OCI-LY1 (cell line): ENCODE results near the gene SON.
"Not testable (repeated sequence)": the region's sequence is repeated elsewhere in the genome, so short reads cannot be mapped to it uniquely, and the experiment has no call there.

ENCODE experiments used
- H2AFZ ChIP-seq: fragments of 200-600 bp; sonication (generic), shearing (Covaris generic); 2 replicates; pipeline ENCODE4 v1.6.0; 2014; ENCODE audit warnings: antibody characterized with exemption, mild to moderate bottlenecking, low read length
- H3F3A ChIP-seq: fragments of 200-600 bp; sonication (generic), shearing (Covaris generic); 2 replicates; pipeline ENCODE4 v1.6.0; 2014; ENCODE audit warnings: mild to moderate bottlenecking, antibody characterized with exemption, low read length, moderate library complexity; ENCODE audit not compliant: insufficient read depth
- H3K27ac ChIP-seq: fragments of 200-600 bp; sonication (generic); 2 replicates; pipeline ENCODE4 v1.5.1; 2014; ENCODE audit warnings: low read length, mixed run types, mild to moderate bottlenecking, low read depth; ENCODE audit not compliant: poor library complexity, severe bottlenecking
- H3K27me3 ChIP-seq: fragments of 200-600 bp; sonication (generic); 2 replicates; pipeline ENCODE4 v1.6.0; 2014; ENCODE audit warnings: antibody characterized with exemption, mild to moderate bottlenecking, low read length, moderate library complexity; ENCODE audit not compliant: insufficient read depth
- H3K36me3 ChIP-seq: fragments of 200-600 bp; sonication (generic); 2 replicates; pipeline ENCODE4 v1.6.1; 2014; ENCODE audit warnings: mild to moderate bottlenecking, antibody characterized with exemption, low read length, moderate library complexity, mixed read lengths; ENCODE audit not compliant: insufficient read depth
- H3K4me1 ChIP-seq: fragments of 200-600 bp; sonication (generic); 2 replicates; pipeline ENCODE4 v1.5.1; 2014; ENCODE audit warnings: mild to moderate bottlenecking, low read length, moderate library complexity; ENCODE audit not compliant: insufficient read depth, severe bottlenecking
- H3K4me2 ChIP-seq: fragments of 200-600 bp; sonication (generic), shearing (Covaris generic); 2 replicates; pipeline ENCODE4 v1.6.1; 2014; ENCODE audit warnings: low read length
- H3K4me3 ChIP-seq: fragments of 200-600 bp; sonication (generic); 2 replicates; pipeline ENCODE4 v1.5.1; 2014; ENCODE audit warnings: low read length, low read depth, mild to moderate bottlenecking, mixed read lengths; ENCODE audit not compliant: poor library complexity, severe bottlenecking
- H3K79me2 ChIP-seq: fragments of 200-600 bp; shearing (Covaris generic); 2 replicates; pipeline ENCODE4 v1.6.1; 2016; ENCODE audit warnings: mixed run types, low read length, mixed read lengths; ENCODE audit not compliant: insufficient read depth
- H3K9ac ChIP-seq: fragments of 200-600 bp; sonication (generic), shearing (Covaris generic); 2 replicates; pipeline ENCODE4 v1.6.1; 2014; ENCODE audit warnings: mild to moderate bottlenecking, low read length, mixed read lengths
- H3K9me2 ChIP-seq: fragments of 200-600 bp; sonication (generic), shearing (Covaris generic); 2 replicates; pipeline ENCODE4 v1.6.1; 2014; ENCODE audit warnings: low read depth, mild to moderate bottlenecking, low read length, mixed read lengths
- H3K9me3 ChIP-seq: fragments of 200-600 bp; shearing (Covaris generic); 2 replicates; pipeline ENCODE4 v1.6.1; 2014; ENCODE audit warnings: low read length, mixed read lengths
- H4K20me1 ChIP-seq: fragments of 200-600 bp; sonication (generic), shearing (Covaris generic); 2 replicates; pipeline ENCODE4 v1.6.0; 2016; ENCODE audit warnings: mild to moderate bottlenecking, low read length; ENCODE audit not compliant: insufficient read depth
- EZH2 ChIP-seq: fragments of 200-600 bp; sonication (generic), shearing (Covaris generic); IDR thresholded peaks from 2 replicates; pipeline ENCODE4 v1.8.0; 2017; ENCODE audit warnings: borderline replicate concordance, mixed run types, mild to moderate bottlenecking, antibody characterized with exemption, low read length, moderate library complexity, mixed read lengths
- TF ChIP-seq, protein P1 (sequence below): fragments of 200-600 bp; sonication (generic), shearing (Covaris generic); IDR thresholded peaks from 2 replicates; pipeline ENCODE4 v1.5.1; 2017; ENCODE audit warnings: mild to moderate bottlenecking, antibody characterized with exemption, low read length, moderate library complexity, mixed read lengths

Gene SON

GRCh38 chr21:33568448-33568847, 25.6 kb downstream of the SON start:
- TF ChIP-seq, protein P1, sequence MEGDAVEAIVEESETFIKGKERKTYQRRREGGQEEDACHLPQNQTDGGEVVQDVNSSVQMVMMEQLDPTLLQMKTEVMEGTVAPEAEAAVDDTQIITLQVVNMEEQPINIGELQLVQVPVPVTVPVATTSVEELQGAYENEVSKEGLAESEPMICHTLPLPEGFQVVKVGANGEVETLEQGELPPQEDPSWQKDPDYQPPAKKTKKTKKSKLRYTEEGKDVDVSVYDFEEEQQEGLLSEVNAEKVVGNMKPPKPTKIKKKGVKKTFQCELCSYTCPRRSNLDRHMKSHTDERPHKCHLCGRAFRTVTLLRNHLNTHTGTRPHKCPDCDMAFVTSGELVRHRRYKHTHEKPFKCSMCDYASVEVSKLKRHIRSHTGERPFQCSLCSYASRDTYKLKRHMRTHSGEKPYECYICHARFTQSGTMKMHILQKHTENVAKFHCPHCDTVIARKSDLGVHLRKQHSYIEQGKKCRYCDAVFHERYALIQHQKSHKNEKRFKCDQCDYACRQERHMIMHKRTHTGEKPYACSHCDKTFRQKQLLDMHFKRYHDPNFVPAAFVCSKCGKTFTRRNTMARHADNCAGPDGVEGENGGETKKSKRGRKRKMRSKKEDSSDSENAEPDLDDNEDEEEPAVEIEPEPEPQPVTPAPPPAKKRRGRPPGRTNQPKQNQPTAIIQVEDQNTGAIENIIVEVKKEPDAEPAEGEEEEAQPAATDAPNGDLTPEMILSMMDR: no peak
- TF ChIP-seq EZH2: no peak
- Histone ChIP-seq H3K9me2 (no peaks in the 10 kb centered on the region), H3K27me3 (no peaks in the 10 kb centered on the region), H4K20me1 (no peaks in the 10 kb centered on the region), H3K79me2 (no peaks in the 10 kb centered on the region; the same call in 1 of the 2 replicates), H3K36me3 (peaks cover 87% of the 10 kb centered on the region), H3K9me3 (no peaks in the 10 kb centered on the region), H2AFZ (no peak overlapping the region), H3K9ac (no peak overlapping the region), H3K27ac (no peak overlapping the region), H3K4me2 (no peak overlapping the region), H3K4me1 (no peaks in the 10 kb centered on the region), H3K4me3 (no peak overlapping the region), H3F3A (peaks cover 4% of the 10 kb centered on the region)

GRCh38 chr21:33569991-33570390, 27.2 kb downstream of the SON start:
- H3F3A ChIP-seq: peaks cover 4% of the 10 kb centered on the region
- no peaks in the 10 kb centered on the region for H4K20me1 ChIP-seq

GRCh38 chr21:33572350-33572749, 29.5 kb downstream of the SON start:
- Histone ChIP-seq H3K9me3 (no peaks in the 10 kb centered on the region), H3K79me2 (no peaks in the 10 kb centered on the region; the same call in 1 of the 2 replicates), H3K4me1 (no peaks in the 10 kb centered on the region), H3K9ac (no peak overlapping the region), H3F3A (peaks cover 4% of the 10 kb centered on the region), H3K4me2 (no peak overlapping the region), H4K20me1 (no peaks in the 10 kb centered on the region), H2AFZ (no peak overlapping the region), H3K36me3 (peaks cover 96% of the 10 kb centered on the region), H3K27me3 (no peaks in the 10 kb centered on the region), H3K27ac (no peak overlapping the region), H3K4me3 (no peak overlapping the region), H3K9me2 (no peaks in the 10 kb centered on the region)
- no peak for TF ChIP-seq EZH2
- TF ChIP-seq, protein P1: no peak

More at GRCh38 chr21:33569991-33570390, 27.2 kb downstream of the SON start:
- H3K9ac ChIP-seq: no peak overlapping the region
- no peak overlapping the region for H3K4me3 ChIP-seq
- H3K9me2 ChIP-seq: no peaks in the 10 kb centered on the region
- no peaks in the 10 kb centered on the region; the same call in 1 of the 2 replicates for H3K79me2 ChIP-seq
- TF ChIP-seq, protein P1: no peak
- no peak for TF ChIP-seq EZH2
- H3K4me1 ChIP-seq: no peaks in the 10 kb centered on the region
- no peak overlapping the region for H3K4me2 ChIP-seq
- no peak overlapping the region for H3K27ac ChIP-seq
- H3K36me3 ChIP-seq: peaks cover 87% of the 10 kb centered on the region
- no peak overlapping the region for H2AFZ ChIP-seq
- H3K27me3 ChIP-seq: no peaks in the 10 kb centered on the region
- no peaks in the 10 kb centered on the region for H3K9me3 ChIP-seq

DNA sequence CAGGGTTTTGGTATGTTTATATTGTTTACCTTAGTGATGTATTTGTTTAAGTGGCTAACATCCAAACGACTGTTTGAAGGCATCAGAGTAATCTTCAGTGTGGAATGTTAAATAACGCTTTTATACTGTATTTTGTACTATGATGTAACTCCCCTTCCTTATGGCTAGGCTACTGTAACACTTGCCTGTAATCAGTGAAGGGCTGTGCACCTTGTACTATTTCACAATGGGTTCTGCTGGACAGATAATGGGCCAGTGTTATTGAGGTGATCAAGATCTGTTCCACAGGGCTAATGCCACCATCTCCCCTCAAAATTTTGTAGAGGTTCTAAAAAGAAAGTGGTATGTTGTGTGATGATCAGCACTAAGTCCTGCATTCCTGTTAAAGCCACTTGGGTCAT, 33.9 kb downstream of the SON start:
- not testable (repeated sequence) for H3K9me2 ChIP-seq, H3K4me3 ChIP-seq, H4K20me1 ChIP-seq, H3K27me3 ChIP-seq, H3K27ac ChIP-seq, H3K9ac ChIP-seq, H2AFZ ChIP-seq, H3K4me2 ChIP-seq, H3K79me2 ChIP-seq, H3K4me1 ChIP-seq, H3K9me3 ChIP-seq
- Histone ChIP-seq H3K36me3 (peaks cover 90% of the 10 kb centered on the region), H3F3A (peaks cover 13% of the 10 kb centered on the region; the same call in 1 of the 2 replicates)
